Activated B cell treated with CpG ODN at 0.5 μM for 24 hours (primary cell): ENCODE results near the gene RXRA. TPM values are rescaled to one million over a fixed set of nuclear protein-coding genes. Genes with fewer than 3 reads are reported as not detected.

Experiments used
- ATAC-seq: fragments of 200-7000 bp; cut with Tn5 transposase; one replicate; pipeline ENCODE4 v1.10.0; 2021; ENCODE audit warnings: low read depth, mild to moderate bottlenecking, moderate library complexity
- CTCF ChIA-PET: fragments of 350-600 bp; sonication (Branson Sonifier 250); formaldehyde crosslinking; loops from one replicate; lab custom pipeline; 2021; ENCODE audit warnings: antibody characterized with exemption; lab: Charles Lee
- POLR2A ChIA-PET: fragments of 350-600 bp; sonication (Branson Sonifier 250); formaldehyde crosslinking; loops from one replicate; lab custom pipeline; 2021; ENCODE audit warnings: antibody characterized with exemption; lab: Charles Lee
- DNase-seq: peaks from one replicate; pipeline ENCODE4 v3.0.0; 2022
- H3K27ac Mint-ChIP-seq: one replicate; pipeline ENCODE4 v1.8.0; 2020; ENCODE audit warnings: mixed read lengths
- H3K27me3 Mint-ChIP-seq: one replicate; pipeline ENCODE4 v1.8.0; 2021; ENCODE audit warnings: mixed read lengths
- H3K36me3 Mint-ChIP-seq: one replicate; pipeline ENCODE4 v1.8.0; 2021; ENCODE audit warnings: low read depth, mixed read lengths
- H3K4me1 Mint-ChIP-seq: one replicate; pipeline ENCODE4 v1.8.0; 2021; ENCODE audit warnings: mixed read lengths
- H3K4me3 Mint-ChIP-seq: one replicate; pipeline ENCODE4 v1.8.0; 2020; ENCODE audit warnings: mild to moderate bottlenecking, mixed read lengths
- H3K9me3 Mint-ChIP-seq: one replicate; pipeline ENCODE4 v1.8.0; 2020; ENCODE audit warnings: mixed read lengths
- CTCF ChIP-seq: fragments of 200-600 bp; IDR thresholded peaks from one replicate; pipeline ENCODE4 v1.8.0; 2022; ENCODE audit warnings: antibody characterized with exemption, mild to moderate bottlenecking
- intact Hi-C: fragments of 100-400 bp; cut with micrococcal nuclease; formaldehyde crosslinking; loops from one replicate; pipeline ENCODE4 v1.15.1; 2024
- total RNA-seq: library from RNA; stranded (reverse); gene quantifications from 2 replicates; pipeline ENCODE4 v1.2.3, GENCODE V29; 2022

The RXRA gene
- total RNA-seq, 1 donor from 2014 or later = 5.0 TPM

GRCh38 chr9:134294153-134295071, 31.8 kb upstream of the RXRA start:
- CTCF ChIA-PET = no interaction called here
- TF ChIP-seq CTCF = no peak
- peak overlapping the region; percentile 38 for H3K4me3 Mint-ChIP-seq

GRCh38 chr9:134295101-134295745, 31.0 kb upstream of the RXRA start:
- intact Hi-C loops = no loop called here
- H3K27ac Mint-ChIP-seq = no peak overlapping the region
- H3K9me3 Mint-ChIP-seq = no peaks in the 10 kb centered on the region
- peaks cover 2% of the 10 kb centered on the region for H3K27me3 Mint-ChIP-seq
- H3K36me3 Mint-ChIP-seq = no peaks in the 10 kb centered on the region
- ChIA-PET POLR2A (no interaction called here), CTCF (no interaction called here)
- no peak for TF ChIP-seq CTCF
- ATAC-seq = no peak
- H3K4me3 Mint-ChIP-seq = no peak overlapping the region
- no peak for DNase-seq
- peaks cover 14% of the 10 kb centered on the region for H3K4me1 Mint-ChIP-seq

More at GRCh38 chr9:134294153-134295071, 31.8 kb upstream of the RXRA start:
- Mint-ChIP-seq H3K36me3 (no peaks in the 10 kb centered on the region), H3K27ac (no peak overlapping the region), H3K27me3 (peaks cover 2% of the 10 kb centered on the region), H3K4me1 (peaks cover 14% of the 10 kb centered on the region), H3K9me3 (no peaks in the 10 kb centered on the region)
- DNase-seq (no peak), ATAC-seq (no peak)
- POLR2A ChIA-PET = no interaction called here
- intact Hi-C loops = no loop called here

- CTCF ChIA-PET = no interaction called here
- ATAC-seq (no peak), DNase-seq (no peak)
- TF ChIP-seq CTCF = no peak
- Mint-ChIP-seq H3K9me3 (no peaks in the 10 kb centered on the region), H3K36me3 (no peaks in the 10 kb centered on the region), H3K27me3 (peaks cover 3% of the 10 kb centered on the region), H3K4me3 (no peak overlapping the region), H3K27ac (no peak overlapping the region), H3K4me1 (peaks cover 14% of the 10 kb centered on the region)
- intact Hi-C loops = no loop called here
- POLR2A ChIA-PET = no interaction called here
These were observed 30.5 kb upstream of the RXRA start for GRCh38 chr9:134295746-134296250.

GRCh38 chr9:134296301-134297082, 29.8 kb upstream of the RXRA start:
- POLR2A ChIA-PET = no interaction called here
- H3K27ac Mint-ChIP-seq = no peak overlapping the region
- no peak overlapping the region for H3K4me3 Mint-ChIP-seq

More at GRCh38 chr9:134296301-134297082, 29.8 kb upstream of the RXRA start:
- CTCF ChIA-PET = no interaction called here
- DNase-seq = no peak
- Mint-ChIP-seq H3K27me3 (peaks cover 3% of the 10 kb centered on the region), H3K36me3 (no peaks in the 10 kb centered on the region), H3K4me1 (peaks cover 14% of the 10 kb centered on the region), H3K9me3 (no peaks in the 10 kb centered on the region)
- no peak for ATAC-seq
- no peak for TF ChIP-seq CTCF
- intact Hi-C loops = no loop called here
